ELF-1 (cell line): ENCODE measurements around the gene TIMP1.
A peak's percentile ranks its signal among the peaks of the same experiment; 100 is the strongest.

Experiments used
- DNase-seq: peaks from one replicate; pipeline ENCODE4 v3.0.0-alpha.2; 2016; ENCODE audit warnings: low read depth, low spot score

The TIMP1 gene

DNA sequence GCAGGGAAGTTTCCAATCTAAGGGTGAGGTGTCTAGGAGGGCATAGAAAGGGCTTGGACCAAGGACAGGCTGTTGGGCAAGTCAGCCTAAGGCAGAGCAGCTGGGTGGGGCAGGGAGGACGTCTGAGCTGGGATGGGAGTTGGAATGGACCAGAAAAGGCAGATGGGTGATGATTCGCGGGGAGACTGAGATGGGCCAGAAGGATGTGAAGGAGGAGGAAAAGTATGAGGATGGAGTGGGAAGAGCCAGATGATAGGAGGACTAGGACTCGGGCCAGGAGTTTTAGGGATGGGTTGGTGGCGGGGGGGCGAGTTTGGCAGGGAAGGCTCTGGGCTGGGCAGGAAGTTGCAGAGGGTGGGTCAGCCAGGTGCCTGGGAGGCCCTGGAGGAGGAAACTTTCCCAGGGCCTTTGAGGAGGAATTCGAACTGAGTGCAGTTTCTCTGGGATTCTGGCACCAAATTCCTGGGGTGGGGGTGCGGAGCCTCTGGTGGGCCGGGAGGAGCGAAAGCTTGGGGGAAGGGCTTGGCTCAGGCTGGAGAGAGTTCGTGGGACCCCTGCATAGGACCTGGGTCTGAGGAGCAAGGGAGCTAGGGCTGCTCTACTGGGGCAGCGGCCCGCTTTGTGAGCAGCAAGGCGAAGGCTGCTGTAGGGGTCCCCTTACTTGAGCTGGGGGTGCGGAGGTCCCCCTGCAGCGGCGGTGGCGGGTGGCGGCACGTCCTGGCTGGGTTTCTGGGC, 8.7 kb upstream of the TIMP1 start:
- peak; percentile 96 for DNase-seq

DNA sequence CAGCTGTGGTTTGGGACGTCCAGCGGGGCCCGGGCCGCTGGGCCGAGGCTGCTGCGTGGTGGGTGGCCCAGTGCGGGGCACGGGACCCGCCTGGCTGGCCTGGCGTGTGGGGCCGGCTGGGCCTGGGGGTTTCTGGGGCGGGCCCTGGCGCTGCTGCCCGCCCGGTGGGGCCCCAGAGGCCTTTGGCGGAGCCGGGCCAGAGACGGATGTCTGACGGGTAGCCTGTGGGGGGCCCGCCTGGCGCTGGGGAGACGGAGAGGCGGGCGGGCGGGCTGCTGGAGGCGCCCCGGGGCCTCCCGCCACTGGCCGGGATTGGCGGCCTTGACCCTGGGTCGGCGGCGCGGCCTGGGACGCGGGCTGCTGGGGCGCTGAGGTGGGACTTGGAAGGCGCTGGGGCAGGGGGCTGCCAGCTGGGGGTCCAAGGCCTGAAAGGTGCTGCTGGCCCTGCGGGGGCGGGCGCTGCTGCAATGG, 8.1 kb upstream of the TIMP1 start:
- no peak for DNase-seq

DNA sequence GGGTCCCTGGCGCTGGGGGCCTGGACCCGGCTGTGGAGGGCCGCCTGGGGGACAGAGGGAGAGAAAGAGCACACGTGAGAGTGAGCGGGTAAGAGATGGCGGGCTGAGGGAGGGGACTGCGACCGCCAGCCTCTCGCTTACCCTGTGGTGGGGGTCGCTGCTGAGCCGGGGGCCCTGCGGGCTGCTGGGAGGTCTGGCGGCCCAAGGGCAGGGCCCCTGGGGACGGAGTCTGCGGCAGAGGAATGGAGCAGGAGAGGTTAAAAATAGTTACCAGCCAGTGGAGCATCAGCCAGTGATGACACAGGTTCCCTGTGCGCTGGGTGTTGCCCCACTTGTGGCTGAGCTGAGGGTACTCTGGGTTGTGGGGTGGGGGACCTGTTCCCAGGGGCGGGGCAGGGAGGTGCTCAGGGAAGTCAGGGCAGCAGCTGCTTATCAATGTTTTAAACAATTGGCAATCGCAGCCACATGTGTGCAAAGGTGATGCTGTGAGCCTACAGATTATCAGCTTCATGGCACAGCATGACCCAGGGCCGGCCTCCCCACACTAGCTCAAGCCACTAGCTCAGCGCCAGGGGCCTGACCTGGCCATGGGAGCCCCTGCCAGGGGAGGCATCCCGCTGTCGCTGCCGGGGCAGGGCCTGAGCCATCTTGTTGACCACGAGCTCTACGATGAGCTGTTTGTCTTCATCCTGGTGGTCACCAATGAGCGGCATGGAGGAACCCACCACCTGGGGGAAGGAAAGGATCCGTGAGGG, 7.5 kb upstream of the TIMP1 start:
- DNase-seq: peak; percentile 59

DNA sequence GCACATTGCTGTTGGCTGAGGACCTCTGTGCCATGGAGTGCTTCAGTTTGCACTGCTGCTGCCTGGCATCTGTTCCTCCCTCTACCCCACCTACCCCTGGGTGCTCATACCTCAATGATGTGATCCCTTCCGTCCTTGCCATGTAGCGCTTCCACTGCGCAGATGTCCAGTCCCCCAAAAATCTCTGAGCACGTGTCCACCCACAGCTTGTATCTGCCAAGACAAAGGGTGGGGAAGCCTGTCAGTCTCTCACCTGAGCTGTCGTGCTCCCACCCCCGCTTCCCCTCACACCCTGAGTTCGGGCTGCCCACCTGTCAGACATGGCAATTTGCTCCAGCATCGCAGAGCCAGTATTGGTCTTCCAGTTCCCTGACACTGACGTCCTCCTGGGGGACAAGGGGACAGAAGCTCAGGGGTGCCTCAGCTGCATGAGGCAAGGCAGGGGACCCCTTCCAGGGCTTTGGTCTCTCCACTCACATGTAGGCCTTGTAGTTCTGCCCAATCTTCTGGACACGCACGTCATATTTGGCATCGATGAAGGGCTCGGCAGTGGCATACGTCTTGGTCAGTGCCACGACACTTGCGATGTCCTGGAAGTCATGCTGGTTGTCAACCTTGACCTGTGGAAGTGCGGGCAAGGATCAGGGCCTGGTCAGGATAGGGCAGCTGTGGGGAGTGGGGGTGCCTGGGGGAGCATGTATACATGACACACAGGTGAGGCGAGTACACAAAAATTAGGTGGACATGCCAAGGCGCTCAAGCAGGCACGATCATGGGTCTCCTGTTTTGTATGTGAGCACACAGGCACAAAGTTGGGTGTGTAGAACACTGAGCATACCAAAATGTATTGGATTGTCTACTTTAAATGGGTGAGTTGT, 6.0 kb upstream of the TIMP1 start:
- no peak for DNase-seq

DNA sequence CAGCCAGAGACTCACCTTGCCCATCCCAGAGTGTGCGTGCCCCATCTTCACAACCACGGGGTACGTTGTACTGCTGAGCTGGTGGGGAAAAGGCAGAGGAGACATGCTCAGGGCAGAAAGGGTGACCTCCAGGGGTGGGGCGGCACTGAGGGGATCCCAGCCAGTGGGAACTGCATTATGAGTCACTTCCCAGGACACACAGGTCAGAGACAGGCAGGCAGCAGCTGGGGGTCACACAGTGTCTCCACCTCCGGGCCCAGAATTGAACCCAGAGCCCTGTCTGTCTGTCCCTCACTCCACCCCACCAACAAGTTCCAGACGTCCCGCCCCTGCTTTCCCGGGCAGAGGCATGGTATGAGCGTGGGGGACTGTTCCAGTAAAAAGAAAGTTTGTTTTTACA, 4.8 kb upstream of the TIMP1 start:
- DNase-seq: no peak

DNA sequence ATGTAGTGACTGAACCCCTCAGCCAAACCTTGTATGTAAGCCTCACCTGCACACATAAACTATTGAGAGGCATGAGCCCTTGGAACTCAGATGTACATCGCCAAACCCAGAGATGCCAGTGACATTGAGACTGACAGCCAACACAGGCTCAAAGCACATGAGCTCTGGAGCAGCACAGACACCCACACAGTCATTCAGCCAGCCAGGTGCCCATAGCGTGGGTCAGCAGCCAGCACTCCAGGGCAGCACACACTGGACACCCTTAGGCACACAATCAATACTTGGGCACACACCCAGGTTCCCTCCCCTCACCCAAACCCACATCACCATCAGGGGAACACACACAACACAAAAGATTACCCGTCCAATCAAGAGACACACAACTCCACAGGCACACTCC, 4.3 kb upstream of the TIMP1 start:
- DNase-seq: no peak

DNA sequence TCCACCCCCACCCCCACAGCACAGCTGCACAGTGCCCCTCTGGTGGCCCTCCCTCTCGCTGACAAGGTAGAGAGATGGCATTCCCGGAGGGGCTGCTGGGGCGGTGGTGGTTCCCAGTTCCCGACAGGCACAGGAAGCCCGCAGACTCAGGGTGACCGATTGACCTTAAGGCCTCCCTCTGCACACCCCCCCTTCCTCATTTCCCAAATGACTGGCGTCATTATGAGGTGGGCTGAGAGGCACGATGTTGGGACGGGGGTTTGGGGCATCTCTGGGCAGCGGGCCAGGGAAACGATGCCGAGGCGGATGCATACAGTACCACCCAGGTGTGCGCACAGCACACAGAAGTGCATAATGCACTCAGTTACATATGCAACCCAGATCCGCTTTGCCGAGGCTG, 3.5 kb upstream of the TIMP1 start:
- no peak for DNase-seq

DNA sequence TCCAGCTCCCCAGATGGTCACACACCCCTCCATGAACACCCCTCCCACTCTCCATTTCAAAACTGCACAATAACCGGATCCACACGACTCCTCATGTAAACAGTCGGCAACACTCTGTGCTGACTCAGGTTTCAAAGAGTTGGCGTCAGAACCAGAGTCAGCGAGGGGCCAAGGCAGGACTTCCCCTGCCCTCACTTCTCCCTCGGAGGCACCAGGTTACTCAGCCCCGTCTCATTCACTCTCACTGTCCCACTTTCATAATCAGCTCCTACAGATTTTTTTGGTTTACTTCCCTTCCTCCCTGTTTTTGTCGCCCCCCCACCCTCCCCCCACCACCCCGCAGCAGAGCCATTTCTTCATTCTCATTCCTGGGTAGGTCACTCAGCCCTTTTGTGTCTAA, 2.7 kb upstream of the TIMP1 start:
- DNase-seq: no peak

DNA sequence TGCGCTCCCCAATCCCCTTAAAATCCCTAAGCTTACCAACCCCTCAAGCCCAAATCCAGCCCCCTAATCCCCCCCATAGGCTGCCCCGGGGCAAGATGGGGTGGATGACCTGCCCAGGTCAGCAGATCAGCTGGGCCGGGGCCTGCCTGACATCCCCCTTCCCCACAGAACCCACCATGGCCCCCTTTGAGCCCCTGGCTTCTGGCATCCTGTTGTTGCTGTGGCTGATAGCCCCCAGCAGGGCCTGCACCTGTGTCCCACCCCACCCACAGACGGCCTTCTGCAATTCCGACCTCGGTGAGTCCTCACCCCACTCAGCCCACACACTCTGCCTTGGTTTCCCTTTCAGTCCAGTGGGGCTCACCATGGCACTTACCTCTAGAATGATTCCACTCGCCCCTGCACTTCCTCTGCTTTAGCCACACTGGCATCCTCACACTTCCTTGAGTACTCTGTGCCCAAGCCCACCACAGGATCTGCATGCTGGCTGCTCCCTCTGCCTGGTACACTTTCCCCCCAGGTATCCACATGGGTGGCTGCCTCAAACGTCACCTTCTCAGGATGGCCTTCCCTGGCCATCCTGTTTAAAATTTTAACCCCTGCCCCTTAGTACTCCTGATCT, 1.1 kb downstream of the TIMP1 start:
- DNase-seq: no peak

DNA sequence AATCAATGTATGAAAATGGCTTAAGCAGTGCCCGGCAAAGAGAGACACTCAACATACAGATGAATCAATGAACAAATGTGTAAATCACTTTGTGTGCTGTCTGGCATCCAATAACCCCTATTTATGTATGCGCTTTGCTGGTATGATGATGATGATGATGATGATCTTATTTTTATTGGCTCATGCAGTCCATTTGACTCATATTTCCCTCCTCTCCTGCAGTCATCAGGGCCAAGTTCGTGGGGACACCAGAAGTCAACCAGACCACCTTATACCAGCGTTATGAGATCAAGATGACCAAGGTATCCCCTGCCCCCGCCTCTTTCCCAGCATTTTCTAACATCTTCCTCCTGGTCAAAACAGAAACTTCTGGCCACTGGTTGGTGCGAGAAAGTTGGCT, 2.5 kb downstream of the TIMP1 start:
- no peak for DNase-seq

DNA sequence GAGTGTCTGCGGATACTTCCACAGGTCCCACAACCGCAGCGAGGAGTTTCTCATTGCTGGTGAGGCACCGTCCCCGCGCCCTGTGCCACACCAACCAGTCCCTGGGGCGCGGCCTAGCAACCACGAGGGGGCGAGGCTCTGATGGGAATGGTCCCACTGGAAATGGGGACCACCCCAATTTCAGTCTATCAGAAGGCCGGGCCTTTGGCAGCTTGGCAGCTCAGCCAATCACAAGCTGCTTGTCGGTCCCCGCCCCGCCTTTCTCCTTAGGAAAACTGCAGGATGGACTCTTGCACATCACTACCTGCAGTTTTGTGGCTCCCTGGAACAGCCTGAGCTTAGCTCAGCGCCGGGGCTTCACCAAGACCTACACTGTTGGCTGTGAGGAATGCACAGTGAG, 3.0 kb downstream of the TIMP1 start:
- DNase-seq: no peak

DNA sequence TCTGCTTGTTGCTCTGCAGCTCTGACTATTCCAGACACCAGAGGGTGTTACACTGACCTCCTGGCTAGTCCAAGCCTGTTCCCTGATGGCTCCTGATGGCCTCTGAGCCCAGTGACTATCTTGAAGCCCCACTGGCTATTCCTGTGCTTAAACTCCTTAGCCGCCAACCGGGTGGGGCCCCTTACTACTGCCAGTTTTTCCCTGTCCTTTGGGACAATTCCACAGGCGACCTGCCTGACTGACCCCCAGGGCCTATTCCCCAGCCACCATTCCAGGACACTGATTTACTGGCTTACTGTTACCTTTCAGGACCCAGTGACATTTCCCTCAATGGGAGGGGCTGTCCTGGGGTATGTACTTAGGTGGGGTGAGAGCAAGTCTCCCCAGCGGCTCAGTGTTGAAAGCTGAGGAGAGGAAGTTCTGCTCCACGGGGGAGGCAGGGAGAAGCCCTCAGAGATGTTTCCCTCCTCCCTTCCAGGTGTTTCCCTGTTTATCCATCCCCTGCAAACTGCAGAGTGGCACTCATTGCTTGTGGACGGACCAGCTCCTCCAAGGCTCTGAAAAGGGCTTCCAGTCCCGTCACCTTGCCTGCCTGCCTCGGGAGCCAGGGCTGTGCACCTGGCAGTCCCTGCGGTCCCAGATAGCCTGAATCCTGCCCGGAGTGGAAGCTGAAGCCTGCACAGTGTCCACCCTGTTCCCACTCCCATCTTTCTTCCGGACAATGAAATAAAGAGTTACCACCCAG, 4.0 kb downstream of the TIMP1 start:
- DNase-seq: no peak

DNA sequence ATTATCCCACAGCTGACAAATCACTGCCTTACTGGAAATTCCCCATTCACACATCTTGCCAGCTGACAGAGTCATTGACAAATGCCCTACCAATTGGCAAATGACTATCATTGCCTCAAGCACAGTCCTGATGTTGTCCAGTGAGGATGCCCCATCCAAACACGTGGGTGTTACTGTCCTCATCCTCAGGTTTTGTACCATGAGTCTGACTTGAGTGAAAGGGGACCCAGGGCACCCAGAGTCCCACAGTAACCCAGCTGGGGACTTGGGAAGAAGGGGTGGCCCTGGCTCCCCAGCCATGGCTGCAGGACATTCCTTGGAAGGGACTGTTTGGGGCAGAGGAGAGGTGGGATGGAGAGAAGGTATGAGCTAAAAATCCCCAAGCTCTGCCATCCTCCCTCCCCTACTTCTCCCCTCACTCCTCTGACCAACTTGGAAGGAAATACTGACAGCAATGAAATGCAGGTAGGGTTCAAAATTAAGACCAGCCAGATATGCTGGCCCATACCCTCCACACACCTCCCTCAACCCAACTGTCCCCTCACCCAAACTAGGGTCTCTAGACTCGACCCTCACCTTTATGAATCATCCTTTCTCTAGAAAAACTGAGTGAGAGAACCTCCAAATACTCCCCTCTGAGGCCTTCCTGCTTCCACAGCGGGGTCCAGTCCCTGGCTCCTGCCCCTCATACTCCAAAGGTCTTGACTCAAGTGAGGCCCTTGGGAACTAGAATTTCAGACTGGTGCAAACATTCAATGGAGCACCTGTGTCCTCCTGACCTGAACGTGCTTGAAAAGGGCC, 5.1 kb downstream of the TIMP1 start:
- no peak for DNase-seq

DNA sequence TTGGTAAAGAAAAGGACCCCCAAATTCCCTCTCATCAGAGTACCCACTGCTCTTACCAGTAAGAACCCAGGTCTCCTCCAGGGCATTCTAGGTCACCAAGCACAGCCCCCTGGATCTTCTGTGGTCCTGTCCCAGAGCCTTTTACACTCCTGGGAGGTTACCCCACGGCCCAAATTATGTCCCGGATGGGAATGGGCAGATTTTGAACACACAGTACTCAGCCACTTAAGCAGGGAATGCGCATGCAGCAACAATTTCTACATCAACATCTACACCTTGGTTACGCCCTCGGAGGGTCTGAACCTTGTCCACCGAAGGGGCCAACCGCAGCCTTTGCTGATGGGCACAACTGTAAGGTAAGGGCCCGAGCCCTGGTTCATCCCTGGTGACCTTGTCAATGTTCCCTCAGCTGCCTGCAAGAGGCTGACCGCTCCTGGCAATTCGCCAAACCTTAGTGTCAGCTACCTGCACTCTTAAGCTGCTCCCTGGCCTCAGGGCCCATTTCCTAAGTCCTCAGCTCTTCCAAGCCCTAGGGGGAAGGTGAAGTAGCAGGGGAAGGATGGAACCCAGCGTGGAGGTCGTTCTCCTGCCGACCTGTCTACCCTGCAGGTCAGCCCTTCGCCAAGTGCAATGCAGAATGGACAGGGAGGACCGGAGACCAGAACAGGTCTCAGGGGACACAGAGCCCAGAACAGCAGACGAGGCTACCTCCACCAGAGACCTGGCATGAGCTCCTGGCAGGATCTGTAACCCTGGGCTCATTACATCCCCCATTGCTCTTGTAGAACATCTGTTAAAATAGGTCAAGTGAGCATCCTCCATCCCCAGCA, 5.9 kb downstream of the TIMP1 start:
- no peak for DNase-seq

DNA sequence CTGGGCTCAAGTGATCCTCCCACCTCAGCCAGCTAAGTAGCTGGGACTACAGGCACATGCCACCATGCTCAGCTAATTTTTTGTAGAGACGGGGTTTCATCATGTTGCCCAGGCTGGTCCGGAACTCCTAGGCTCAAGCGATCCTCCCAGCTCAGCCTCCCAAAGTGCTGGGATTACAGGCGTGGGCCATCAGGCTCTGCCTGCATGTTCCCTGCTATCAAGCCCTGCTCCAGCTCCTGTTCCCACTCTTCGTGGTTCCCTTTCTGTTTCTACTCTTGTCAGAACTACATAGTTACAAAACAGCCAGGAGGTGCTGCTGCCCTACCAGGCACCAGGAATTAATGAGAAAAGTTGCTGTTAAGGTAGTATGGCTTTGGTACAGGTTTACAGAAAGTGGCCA, 8.7 kb downstream of the TIMP1 start:
- no peak for DNase-seq

DNA sequence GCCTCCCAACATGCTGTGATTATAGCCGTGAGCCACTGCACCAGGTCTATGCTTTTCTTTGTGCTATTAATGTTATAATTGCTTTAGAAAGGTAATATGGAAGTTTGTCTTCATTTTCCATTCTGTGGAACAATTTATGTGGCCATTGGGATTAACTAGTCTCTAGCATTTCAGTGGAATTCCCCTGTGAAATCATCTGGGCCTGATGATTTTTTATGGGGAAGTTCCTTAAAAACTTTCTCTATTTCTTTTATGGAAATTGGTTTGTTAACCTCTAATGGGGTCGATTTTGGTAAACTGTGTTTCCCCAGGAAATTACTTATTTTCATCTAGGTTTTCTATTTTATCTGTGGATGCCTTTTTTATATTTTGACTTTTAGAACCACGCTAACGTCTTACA, 11.3 kb downstream of the TIMP1 start:
- no peak for DNase-seq

DNA sequence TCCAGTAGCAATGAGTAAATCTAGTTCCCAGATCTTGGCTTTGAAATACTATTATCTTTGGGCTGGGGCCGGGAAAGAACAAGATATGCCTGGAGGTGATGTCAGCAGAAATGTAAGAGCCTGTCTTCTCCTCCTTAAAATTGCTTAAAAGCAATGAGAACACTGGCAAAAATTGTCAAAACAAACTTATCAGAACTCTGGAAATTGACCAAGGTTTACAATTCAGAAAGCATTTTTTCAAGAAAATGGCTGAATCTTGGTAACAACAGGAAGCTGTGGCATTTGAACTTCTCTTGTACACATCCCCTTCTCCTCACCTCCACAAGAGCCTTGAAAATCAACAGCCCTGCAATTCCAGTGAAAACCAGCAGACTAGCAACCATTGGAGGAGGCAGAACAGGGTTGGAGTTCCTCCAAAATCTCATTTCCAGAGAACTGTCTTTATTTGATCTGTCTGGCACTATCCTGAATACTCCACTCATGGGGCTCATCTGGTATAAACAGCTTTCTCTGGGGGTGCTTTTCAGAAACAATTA, 13.5 kb downstream of the TIMP1 start:
- DNase-seq: no peak

DNA sequence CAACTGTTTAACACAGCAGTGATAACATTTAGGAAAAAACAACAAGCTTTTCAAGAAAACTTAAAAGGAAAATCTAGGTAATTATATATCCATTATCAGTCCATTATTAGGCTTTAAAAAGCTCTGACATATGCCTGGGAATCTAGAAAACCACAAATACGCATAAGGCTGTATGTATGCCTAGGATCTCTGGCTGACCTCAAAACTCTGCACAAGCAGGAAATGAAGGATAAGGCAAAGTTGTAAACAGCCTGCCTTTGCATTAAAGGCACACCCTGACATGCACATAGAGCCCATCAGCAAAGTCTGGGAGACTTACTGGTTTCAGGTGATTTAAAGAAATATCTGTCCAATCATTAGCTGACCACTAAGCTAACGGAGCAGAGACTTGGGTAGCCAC, 14.0 kb downstream of the TIMP1 start:
- no peak for DNase-seq

DNA sequence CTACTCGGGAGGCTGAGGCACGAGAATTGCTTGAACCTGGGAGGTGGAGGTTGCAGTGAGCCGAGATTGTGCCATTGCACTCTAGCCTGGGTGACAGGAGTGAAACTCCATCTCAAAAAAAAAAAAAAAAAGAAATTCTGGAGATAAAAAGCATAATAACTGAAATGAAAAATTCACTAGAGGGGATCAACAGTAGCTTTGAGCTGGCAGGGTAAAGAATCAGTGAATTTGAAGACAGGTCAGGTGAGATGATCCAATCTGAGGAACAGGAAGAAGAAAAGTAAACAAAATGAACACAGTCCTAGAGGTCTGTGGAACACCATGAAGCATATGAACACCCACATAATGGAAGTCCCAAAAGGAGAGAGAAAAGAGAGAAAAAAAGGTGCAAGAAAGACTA, 15.0 kb downstream of the TIMP1 start:
- no peak for DNase-seq
